ENCODE measurements around the gene DUOXA1.

Gene DUOXA1

DNA sequence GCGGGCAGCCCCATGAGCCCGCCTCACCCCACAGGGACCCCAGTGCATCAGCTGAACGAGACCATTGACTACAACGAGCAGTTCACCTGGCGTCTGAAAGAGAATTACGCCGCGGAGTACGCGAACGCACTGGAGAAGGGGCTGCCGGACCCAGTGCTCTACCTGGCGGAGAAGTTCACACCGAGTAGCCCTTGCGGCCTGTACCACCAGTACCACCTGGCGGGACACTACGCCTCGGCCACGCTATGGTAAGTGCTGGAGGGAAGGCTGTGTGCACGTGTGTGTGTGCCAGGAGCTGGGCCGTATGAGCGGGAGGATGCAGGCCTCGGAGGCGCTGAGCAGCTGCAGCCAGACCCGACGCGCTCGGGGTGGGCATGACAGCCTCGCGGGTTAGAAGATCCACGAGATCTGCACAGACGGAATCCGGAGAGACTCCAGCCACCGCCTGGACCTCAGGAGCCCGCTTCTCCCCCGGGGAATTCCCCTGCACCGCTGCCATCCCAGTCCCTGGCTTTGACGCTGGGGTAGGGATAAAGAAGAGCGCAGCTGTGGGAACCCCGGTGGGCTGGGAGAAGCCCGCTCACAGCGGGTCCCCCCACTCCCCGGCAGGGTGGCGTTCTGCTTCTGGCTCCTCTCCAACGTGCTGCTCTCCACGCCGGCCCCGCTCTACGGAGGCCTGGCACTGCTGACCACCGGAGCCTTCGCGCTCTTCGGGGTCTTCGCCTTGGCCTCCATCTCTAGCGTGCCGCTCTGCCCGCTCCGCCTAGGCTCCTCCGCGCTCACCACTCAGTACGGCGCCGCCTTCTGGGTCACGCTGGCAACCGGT, 13.0 kb downstream of the DUOXA1 start:
- Histone ChIP-seq H3K27ac (no peak overlapping the region), H3K27me3 (replicated peaks) (peaks cover 58% of the 10 kb centered on the region), H3K4me3 (ENCODE audit: low read depth, low read length) (no peak overlapping the region), H3K36me3 (replicated peaks) (no peaks in the 10 kb centered on the region)
- TF ChIP-seq, protein P1, sequence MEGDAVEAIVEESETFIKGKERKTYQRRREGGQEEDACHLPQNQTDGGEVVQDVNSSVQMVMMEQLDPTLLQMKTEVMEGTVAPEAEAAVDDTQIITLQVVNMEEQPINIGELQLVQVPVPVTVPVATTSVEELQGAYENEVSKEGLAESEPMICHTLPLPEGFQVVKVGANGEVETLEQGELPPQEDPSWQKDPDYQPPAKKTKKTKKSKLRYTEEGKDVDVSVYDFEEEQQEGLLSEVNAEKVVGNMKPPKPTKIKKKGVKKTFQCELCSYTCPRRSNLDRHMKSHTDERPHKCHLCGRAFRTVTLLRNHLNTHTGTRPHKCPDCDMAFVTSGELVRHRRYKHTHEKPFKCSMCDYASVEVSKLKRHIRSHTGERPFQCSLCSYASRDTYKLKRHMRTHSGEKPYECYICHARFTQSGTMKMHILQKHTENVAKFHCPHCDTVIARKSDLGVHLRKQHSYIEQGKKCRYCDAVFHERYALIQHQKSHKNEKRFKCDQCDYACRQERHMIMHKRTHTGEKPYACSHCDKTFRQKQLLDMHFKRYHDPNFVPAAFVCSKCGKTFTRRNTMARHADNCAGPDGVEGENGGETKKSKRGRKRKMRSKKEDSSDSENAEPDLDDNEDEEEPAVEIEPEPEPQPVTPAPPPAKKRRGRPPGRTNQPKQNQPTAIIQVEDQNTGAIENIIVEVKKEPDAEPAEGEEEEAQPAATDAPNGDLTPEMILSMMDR (IDR thresholded peaks at IDR 0.05; ENCODE audit: low read depth, low read length, missing control alignments) = no peak
- no peak for DNase-seq
- in situ Hi-C loops (cut with HindIII; ENCODE audit: low pct_ligation_motif_present, low sequenced_read_pairs) = no loop called here

DNA sequence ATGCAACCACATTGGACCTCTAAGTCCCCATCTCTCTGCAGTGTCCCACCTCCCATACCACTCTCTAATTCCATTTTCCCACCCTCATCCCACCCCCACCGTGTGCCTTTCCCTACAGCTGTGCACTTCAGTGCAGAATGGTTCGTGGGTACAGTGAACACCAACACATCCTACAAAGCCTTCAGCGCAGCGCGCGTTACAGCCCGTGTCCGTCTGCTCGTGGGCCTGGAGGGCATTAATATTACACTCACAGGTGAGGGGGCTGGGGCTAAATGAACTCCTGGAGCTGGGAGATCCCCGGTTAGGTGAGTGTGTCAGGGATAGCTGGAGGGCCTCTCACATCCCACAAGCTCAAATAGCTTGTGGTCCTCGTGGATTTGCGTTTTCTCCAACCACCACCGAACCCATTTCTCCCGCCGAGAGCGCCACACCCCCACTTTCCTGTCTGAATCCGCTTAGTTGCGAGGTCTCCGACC, 13.6 kb downstream of the DUOXA1 start:
- TF ChIP-seq, protein P1 (IDR thresholded peaks at IDR 0.05; ENCODE audit: low read depth, low read length, missing control alignments) = no peak
- Histone ChIP-seq H3K27me3 (replicated peaks) (peaks cover 63% of the 10 kb centered on the region), H3K27ac (no peak overlapping the region), H3K4me3 (ENCODE audit: low read depth, low read length) (no peak overlapping the region), H3K36me3 (replicated peaks) (no peaks in the 10 kb centered on the region)
- in situ Hi-C loops (cut with HindIII; ENCODE audit: low pct_ligation_motif_present, low sequenced_read_pairs) = no loop called here
- DNase-seq = no peak

DNA sequence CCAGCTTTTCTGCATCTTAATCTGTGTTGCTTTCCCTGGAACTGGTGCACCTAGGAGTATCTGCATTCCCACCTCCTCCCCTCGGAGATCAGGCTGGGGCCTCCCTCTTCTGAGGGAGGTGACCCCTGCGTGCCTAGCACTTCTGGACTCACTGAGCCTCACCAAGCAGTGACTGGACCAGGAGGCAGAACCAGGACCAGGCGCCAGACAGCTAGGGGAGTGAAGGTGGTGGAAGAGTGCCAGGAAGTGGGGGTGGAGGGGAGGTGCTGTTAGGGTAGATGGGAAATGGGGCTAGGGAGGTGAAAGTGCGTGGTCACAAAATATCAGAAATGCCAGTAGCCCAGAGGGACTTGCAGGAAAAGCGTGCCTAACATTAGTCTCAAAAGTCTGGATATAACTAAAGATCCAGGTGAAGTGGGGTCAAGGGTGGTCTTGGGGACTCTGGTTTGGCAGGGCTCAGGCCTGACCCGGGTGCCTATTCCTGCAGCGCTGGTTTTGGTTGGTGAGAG, 14.3 kb downstream of the DUOXA1 start:
- Histone ChIP-seq H3K4me3 (ENCODE audit: low read depth, low read length) (no peak overlapping the region), H3K36me3 (replicated peaks) (no peaks in the 10 kb centered on the region), H3K27me3 (replicated peaks) (peaks cover 64% of the 10 kb centered on the region), H3K27ac (no peak overlapping the region)
- TF ChIP-seq, protein P1 (IDR thresholded peaks at IDR 0.05; ENCODE audit: low read depth, low read length, missing control alignments) = no peak
- no peak for DNase-seq
- in situ Hi-C loops (cut with HindIII; ENCODE audit: low pct_ligation_motif_present, low sequenced_read_pairs) = no loop called here

DNA sequence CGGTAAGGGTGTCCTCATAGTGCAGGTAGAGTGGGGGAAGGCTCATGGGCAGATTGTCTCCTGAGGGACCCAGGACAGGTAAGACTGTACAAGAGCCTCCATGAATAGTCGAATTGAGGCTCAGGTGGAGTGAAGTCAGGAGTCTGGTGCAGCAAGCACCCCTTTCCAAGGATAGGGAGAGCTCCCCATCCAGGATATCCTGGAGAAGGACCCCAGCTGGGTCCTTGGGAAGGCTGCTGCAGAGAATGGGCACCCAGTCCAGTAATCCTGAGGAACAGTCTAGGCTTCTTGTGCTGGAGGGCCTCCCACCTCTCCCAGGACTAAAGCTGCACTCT, 15.0 kb downstream of the DUOXA1 start:
- H3K27ac ChIP-seq = no peak overlapping the region
- peaks cover 71% of the 10 kb centered on the region for H3K27me3 ChIP-seq (replicated peaks)
- DNase-seq = no peak
- no peak overlapping the region for H3K4me3 ChIP-seq (ENCODE audit: low read depth, low read length)
- H3K36me3 ChIP-seq (replicated peaks) = no peaks in the 10 kb centered on the region
- in situ Hi-C loops (cut with HindIII; ENCODE audit: low pct_ligation_motif_present, low sequenced_read_pairs) = no loop called here
- TF ChIP-seq, protein P1 (IDR thresholded peaks at IDR 0.05; ENCODE audit: low read depth, low read length, missing control alignments) = no peak

DNA sequence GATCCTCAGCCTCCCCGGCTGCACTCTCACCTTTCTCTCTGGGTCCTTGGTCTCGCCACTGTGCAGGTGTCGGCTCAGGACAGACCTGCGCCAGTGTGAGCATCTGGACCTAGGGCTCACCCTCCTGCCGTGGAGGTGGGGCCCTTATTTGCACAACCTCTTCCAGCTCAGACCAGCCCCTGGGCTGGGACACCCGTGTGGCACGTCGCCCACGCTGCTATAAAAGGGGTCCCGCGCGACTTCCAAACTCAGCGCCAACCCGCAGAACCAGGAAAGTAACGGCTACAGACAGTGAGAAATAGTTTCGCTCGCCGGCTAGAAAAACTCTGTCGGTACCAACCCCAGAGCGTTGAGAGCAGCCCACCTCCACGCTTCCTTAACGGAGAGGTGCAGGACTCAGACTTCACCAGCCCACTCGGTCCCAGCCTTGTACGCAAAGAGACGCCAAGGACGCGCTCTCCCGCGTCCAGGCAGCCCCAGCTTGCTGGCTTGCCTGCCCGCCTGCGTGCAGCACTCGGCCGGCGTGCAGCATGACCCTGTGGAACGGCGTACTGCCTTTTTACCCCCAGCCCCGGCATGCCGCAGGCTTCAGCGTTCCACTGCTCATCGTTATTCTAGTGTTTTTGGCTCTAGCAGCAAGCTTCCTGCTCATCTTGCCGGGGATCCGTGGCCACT, 15.5 kb downstream of the DUOXA1 start, which contains the start of the genes DUOX2 and DUOXA2:
DUOX2 (minus strand) TSS at position 97 of the 675 bp plus-strand sequence. CDS start 761 bp downstream, outside the sequence.
DUOXA2 (plus strand) TSS at position 251 of the 675 bp plus-strand sequence; CDS start at position 531, 280 bp downstream.
- H3K27ac ChIP-seq = no peak within 1 kb of the TSS
- TF ChIP-seq, protein P1 (IDR thresholded peaks at IDR 0.05; ENCODE audit: low read depth, low read length, missing control alignments) = no peak
- in situ Hi-C loops (cut with HindIII; ENCODE audit: low pct_ligation_motif_present, low sequenced_read_pairs) = no loop called here
- no peak for DNase-seq
- no peaks in the 10 kb centered on the region for H3K36me3 ChIP-seq (replicated peaks)
- H3K27me3 ChIP-seq (replicated peaks) = peaks cover 75% of the 10 kb centered on the region
- no peak within 1 kb of the TSS for H3K4me3 ChIP-seq (ENCODE audit: low read depth, low read length)
